Metanephros (tissue), 2 donors: ENCODE data around the gene TGIF2LY. TPM values are rescaled to one million over a fixed set of nuclear protein-coding genes. Genes with fewer than 3 reads are reported as not detected.

Source experiments
- small RNA-seq: library from RNA; depleted of rRNA; stranded (forward); fragments of <200 nt; gene quantifications from one replicate; pipeline ENCODE3, GENCODE V24; 2014; ENCODE audit warnings: low replicate concordance
- total RNA-seq: library from RNA; depleted of rRNA; stranded (reverse); fragments of >200 nt; gene quantifications from one replicate; pipeline ENCODE4 v1.2.3, GENCODE V29; 2014

Gene TGIF2LY
- not detected for total RNA-seq

DNA sequence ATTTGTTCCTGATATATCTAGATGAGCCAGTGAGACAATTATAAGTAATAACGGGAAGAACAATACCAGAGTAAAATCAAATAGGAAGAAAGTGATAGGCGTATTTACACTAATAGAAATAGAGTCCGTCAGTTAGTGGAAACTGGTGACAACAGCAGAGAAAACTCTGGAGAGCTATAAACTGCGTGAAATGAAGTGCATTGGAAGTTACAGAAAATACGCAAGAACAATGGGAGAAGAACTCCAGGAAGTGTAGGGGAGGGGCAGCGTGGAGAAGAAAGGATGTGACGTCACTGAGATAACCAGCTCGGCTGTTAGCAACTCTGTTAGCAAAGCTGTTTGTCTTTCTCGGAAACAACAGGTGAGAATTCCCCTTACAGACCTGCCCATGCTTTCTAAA is at the start of gene TGIF2LY:
TGIF2LY (plus strand) TSS at position 301 of the 400 bp plus-strand sequence. CDS start 178 bp downstream, outside the sequence.

Small RNA genes lying within 50 kb of the gene (small RNA-seq; reads per million reads assigned to genes)
- not detected for gene PRRC2CP1
